HG03571 (cell line): ENCODE results near the gene HEATR5B.
A peak's percentile ranks its signal among the peaks of the same experiment; 100 is the strongest.

ENCODE experiments used
- ATAC-seq: cut with Tn5 transposase; IDR thresholded peaks from one replicate; pipeline ENCODE4 v1.9.1; 2021; ENCODE audit not compliant: unreplicated experiment

The HEATR5B gene

GRCh38 chr2:37083873-37084794, at the start of gene HEATR5B, which contains the start of gene GPATCH11:
HEATR5B (minus strand) TSS chr2:37084372; CDS start chr2:37083414, 958 bp downstream.
GPATCH11 (plus strand) TSS chr2:37084518; CDS start chr2:37088382, 3,864 bp downstream.
- ATAC-seq, result peak; percentile 73

GRCh38 chr2:37132914-37133313, 48.7 kb upstream of the HEATR5B start:
- no peak for ATAC-seq

- ATAC-seq, result no peak
These were observed 41.2 kb upstream of the HEATR5B start for GRCh38 chr2:37125416-37125815.

- no peak for ATAC-seq
These were observed 35.0 kb upstream of the HEATR5B start for GRCh38 chr2:37119157-37119556.

- ATAC-seq, result no peak
These were observed 33.4 kb upstream of the HEATR5B start for GRCh38 chr2:37117566-37117965.

- no peak for ATAC-seq
These were observed 27.8 kb upstream of the HEATR5B start for GRCh38 chr2:37111958-37112357.

- ATAC-seq, result no peak
These were observed 26.4 kb upstream of the HEATR5B start for GRCh38 chr2:37110306-37111212.

- ATAC-seq, result no peak
These were observed 25.4 kb upstream of the HEATR5B start for GRCh38 chr2:37109523-37109922.

- ATAC-seq, result no peak
These were observed 21.0 kb upstream of the HEATR5B start for GRCh38 chr2:37105150-37105549.

GRCh38 chr2:37104178-37104577, 20.0 kb upstream of the HEATR5B start:
- no peak for ATAC-seq

GRCh38 chr2:37102588-37102987, 18.4 kb upstream of the HEATR5B start:
- no peak for ATAC-seq

- no peak for ATAC-seq
These were observed 15.9 kb upstream of the HEATR5B start for GRCh38 chr2:37100054-37100453.

- ATAC-seq, result no peak
These were observed 14.4 kb upstream of the HEATR5B start for GRCh38 chr2:37098416-37099118.

- ATAC-seq, result no peak
These were observed 12.4 kb upstream of the HEATR5B start for GRCh38 chr2:37096568-37096967.

GRCh38 chr2:37091873-37092272, 7.7 kb upstream of the HEATR5B start:
- peak; percentile 35 for ATAC-seq

GRCh38 chr2:37090019-37090477, 5.9 kb upstream of the HEATR5B start:
- ATAC-seq, result peak; percentile 90

GRCh38 chr2:37085731-37086147, 1.6 kb upstream of the HEATR5B start:
- no peak for ATAC-seq

- no peak for ATAC-seq
These were observed 625 bp upstream of the HEATR5B start for GRCh38 chr2:37084797-37085196.

- ATAC-seq, result no peak
These were observed 3.5 kb downstream of the HEATR5B start for GRCh38 chr2:37080689-37081088.

- no peak for ATAC-seq
These were observed 3.9 kb downstream of the HEATR5B start for GRCh38 chr2:37080266-37080665.

GRCh38 chr2:37070931-37071330, 13.2 kb downstream of the HEATR5B start:
- no peak for ATAC-seq
